A673 (cell line): Measurements from ENCODE around the gene DLGAP1.

Experiments
- CTCF ChIP-seq: fragments of 300-800, 200-600 bp; sonication (generic); conservative IDR thresholded peaks from 2 replicates; pipeline ENCODE4 v1.5.1; 2017; ENCODE audit warnings: low read depth, mild to moderate bottlenecking, antibody characterized with exemption, low read length, moderate library complexity, mixed read lengths
- EZH2 ChIP-seq: fragments of 200-600 bp; sonication (generic); IDR thresholded peaks from 2 replicates; pipeline ENCODE4 v1.6.1; 2017; ENCODE audit warnings: borderline replicate concordance, low read depth, mild to moderate bottlenecking, mixed read lengths, antibody characterized with exemption, low read length; ENCODE audit not compliant: poor library complexity, severe bottlenecking

DNA sequence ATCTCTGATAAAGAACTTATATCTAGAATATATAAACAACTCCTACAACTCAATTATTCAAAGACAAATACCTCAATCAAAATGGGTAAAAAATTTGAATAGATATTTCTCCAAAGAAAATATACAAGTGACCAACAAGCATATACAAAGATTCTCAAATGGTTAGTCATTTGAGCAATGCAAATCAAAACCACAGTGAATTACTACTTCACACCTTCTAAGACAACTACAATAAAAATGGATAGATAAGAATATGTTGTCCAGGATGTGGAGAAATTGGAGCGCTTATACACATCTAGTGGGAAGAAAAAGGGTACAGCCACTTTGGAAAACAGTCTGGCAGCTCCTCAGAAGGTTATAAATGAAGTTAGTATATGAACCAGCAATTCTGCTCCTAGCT is 672.2 kb downstream of the DLGAP1 start:
- TF ChIP-seq CTCF (no peak), EZH2 (no peak)
